Panc1 (cell line): ENCODE measurements around the gene MBOAT1.
"Not testable (repeated sequence)": the region's sequence is repeated elsewhere in the genome, so short reads cannot be mapped to it uniquely, and the experiment has no call there.

Experiments used
- CTCF ChIP-seq: fragments of 450-650 bp; IDR thresholded peaks from 2 replicates; pipeline ENCODE4 v1.5.1; 2017; ENCODE audit warnings: mild to moderate bottlenecking
- POLR2AphosphoS5 ChIP-seq: IDR thresholded peaks from 2 replicates; pipeline ENCODE4 v1.6.1; 2012; ENCODE audit warnings: mild to moderate bottlenecking, low read depth, low read length, moderate library complexity
- REST ChIP-seq, 2 experiments: IDR thresholded peaks; 2 replicates each; pipeline ENCODE4 v1.6.1; 2011 to 2012; ENCODE audit warnings: low read depth in 2 of 2, control low read depth in 1 of 2, low read length in 1 of 2, mild to moderate bottlenecking in 1 of 2, moderate library complexity in 1 of 2; ENCODE audit not compliant: insufficient read depth in 1 of 2

DNA sequence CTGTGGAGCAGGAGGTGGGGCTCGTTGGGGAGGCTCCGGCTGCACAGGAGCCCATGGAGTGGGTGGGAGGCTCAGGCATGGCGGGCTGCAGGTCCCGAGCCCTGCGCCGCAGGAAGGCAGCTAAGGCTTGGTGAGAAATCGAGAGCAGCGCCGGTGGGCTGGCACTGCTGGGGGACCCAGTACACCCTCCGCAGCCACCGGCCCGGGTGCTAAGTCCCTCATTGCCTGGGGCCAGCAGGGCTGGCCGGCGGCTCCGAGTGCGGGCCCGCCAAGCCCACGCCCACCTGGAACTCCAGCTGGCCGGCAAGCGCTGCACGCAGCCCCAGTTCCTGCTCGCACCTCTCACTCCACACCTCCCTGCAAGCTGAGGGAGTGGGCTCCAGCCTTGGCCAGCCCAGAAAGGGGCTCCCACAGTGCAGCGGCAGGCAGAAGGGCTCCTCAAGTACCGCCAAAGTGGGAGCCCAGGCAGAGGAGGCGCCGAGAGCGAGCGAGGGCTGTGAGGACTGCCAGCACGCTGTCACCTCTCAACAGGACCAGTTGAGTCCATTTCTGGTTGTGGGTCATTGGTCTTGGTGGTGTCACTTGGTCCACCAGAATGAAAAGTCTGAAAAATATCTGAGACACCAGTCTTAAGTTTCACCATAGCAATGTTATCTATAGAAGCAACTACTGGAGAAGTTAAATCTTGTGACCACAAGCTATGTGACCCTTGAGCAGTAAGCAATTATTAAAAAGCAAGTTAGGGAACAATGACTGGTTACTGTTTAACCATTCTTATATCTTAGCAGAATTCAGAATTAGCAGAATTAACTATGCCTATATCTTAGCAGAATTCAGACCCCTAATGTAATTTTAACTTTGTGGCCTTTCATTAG, 32.8 kb upstream of the MBOAT1 start:
- TF ChIP-seq REST (IDR thresholded peaks at IDR 0.05; ENCODE audit: insufficient read depth in 1 of 2, low read depth in 2 of 2, low read length in 1 of 2); CTCF; POLR2AphosphoS5: not testable (repeated sequence)
